ENCODE results near the gene TJP2.

Gene TJP2

DNA sequence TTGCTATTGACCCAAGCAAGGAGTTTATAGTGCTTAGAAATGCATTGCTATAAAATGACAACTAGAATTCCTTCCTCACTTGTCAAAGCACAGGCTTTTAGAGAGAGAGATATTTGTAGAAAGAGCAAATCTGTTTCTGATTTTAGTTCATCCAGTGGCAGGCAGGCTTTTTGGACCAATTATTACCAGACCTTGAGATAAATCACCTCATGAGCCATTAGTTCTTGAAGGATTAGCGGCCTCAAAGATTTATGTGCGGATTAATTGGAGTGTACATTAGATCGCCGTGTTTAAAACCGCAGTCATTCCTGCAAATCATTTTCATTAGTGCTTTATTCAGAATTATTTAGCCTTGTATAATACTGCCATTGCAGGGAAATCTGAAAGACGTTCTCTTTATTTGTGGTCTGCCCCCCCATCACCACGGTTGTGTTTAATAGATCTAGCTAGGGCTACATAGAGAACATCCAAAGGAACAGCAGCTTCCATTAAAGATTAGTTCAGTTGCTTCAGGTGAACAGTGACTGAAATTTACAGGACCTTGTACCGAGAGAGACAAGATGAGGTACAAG, 28.8 kb upstream of the TJP2 start:
- no peak for DNase-seq (ENCODE audit: low spot score)
- no peak overlapping the region for H3K27ac ChIP-seq
- TF ChIP-seq, protein P1, sequence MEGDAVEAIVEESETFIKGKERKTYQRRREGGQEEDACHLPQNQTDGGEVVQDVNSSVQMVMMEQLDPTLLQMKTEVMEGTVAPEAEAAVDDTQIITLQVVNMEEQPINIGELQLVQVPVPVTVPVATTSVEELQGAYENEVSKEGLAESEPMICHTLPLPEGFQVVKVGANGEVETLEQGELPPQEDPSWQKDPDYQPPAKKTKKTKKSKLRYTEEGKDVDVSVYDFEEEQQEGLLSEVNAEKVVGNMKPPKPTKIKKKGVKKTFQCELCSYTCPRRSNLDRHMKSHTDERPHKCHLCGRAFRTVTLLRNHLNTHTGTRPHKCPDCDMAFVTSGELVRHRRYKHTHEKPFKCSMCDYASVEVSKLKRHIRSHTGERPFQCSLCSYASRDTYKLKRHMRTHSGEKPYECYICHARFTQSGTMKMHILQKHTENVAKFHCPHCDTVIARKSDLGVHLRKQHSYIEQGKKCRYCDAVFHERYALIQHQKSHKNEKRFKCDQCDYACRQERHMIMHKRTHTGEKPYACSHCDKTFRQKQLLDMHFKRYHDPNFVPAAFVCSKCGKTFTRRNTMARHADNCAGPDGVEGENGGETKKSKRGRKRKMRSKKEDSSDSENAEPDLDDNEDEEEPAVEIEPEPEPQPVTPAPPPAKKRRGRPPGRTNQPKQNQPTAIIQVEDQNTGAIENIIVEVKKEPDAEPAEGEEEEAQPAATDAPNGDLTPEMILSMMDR (conservative IDR thresholded peaks at IDR 0.05; ENCODE audit: low read depth): no peak
- ChIA-PET POLR2A (ENCODE audit: low non-redundant PET) (no interaction called here), CTCF (interaction anchor here (0.7 to 1.1 kb wide), 2 partner anchors 10 to 48 kb away, joined by 3 to 7 read pairs; no protein-coding TSS in a partner anchor)

DNA sequence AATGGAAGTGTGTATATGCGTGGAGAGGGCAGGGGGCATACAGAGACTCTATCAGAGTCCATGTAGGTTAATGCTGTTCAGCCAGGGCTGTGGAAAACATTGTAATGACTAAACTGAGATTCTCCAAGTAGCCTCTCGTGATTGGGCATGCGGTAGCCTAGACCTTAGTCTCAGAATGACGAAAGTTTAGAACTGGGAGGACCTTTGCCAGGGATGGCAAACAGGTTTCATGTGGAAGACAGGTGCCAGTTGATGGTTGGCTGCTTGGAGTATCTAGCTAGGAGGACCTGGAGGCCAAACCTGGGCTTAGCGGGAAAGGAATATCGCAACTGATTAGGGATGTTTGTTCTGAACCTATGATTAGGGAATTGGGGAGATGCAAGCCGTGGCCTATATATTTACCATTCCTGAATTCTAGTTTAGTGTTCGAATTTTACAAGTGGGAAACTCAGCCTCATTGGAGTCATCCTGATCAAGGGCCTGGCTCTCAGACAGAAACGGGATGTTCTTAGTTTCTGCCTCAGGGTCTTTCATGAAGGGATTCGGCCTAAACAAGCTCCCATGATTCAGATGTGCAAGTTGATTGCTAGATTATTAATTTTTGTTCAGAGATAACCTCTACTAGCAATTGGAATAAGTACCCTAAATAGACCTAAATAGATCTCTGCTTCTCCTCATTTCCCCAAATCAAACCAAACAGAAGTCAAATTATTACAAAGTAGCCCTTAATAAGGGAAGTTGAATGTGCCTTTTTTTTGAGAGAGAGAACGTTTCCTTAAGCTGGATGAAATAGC, 26.8 kb upstream of the TJP2 start:
- ChIA-PET POLR2A (ENCODE audit: low non-redundant PET) (no interaction called here), CTCF (no interaction called here)
- H3K27ac ChIP-seq: no peak overlapping the region
- DNase-seq (ENCODE audit: low spot score): no peak
- TF ChIP-seq, protein P1 (conservative IDR thresholded peaks at IDR 0.05; ENCODE audit: low read depth): no peak

DNA sequence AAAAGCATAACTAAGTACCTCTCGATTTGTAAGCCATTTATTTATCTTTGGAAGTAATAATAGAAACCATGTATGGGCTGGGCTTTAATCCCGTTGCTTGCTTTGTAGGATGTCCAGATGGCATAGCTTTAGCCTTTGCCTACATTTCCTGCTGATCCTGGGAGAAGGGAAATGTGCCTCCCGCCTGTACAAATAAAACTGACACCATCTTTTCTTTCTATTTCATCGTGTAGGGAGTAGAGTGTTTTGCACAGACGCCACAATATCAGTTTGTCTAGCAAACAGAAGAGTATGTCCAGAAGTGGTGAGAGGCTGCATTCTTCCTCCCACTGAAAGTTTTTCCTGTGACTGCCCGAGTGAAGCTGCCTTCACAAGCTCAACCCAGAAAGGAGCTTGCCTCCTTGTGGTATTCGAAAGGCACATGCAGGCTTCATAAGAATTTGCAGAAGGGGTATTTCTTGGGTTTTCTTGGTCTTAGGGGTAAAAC, 24.7 kb upstream of the TJP2 start:
- DNase-seq (ENCODE audit: low spot score): no peak
- TF ChIP-seq, protein P1 (conservative IDR thresholded peaks at IDR 0.05; ENCODE audit: low read depth): no peak
- no peak overlapping the region; the same call in 1 of the 2 replicates for H3K27ac ChIP-seq
- ChIA-PET CTCF (interaction anchor here (1.4 kb wide), 1 partner anchor 8 kb away, joined by 3 read pairs; no protein-coding TSS in a partner anchor), POLR2A (ENCODE audit: low non-redundant PET) (interaction anchor here (0.7 kb wide), 1 partner anchor 12 kb away, joined by 3 read pairs; no protein-coding TSS in a partner anchor)

DNA sequence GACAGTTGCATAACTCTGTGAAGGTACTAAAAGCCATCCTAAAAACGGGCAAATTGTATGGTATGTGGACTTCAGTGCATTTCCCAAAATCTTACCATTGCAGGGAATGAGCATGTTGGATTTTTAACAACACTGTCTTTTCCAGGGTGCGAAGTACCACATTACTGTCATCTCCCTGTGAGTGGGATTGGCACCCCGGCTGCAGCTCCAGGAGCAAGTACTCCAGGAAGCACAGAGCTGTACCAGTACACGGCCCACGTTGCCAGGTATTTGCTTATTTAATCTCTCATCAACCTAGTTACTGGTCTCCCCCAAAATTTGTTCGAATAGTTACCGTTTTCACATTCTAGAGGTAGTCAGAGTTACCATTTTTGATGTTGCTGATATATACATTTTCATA, 22.6 kb upstream of the TJP2 start:
- TF ChIP-seq, protein P1 (conservative IDR thresholded peaks at IDR 0.05; ENCODE audit: low read depth): no peak
- DNase-seq (ENCODE audit: low spot score): no peak
- no peak overlapping the region for H3K27ac ChIP-seq
- CTCF ChIA-PET: no interaction called here
- POLR2A ChIA-PET (ENCODE audit: low non-redundant PET): no interaction called here

DNA sequence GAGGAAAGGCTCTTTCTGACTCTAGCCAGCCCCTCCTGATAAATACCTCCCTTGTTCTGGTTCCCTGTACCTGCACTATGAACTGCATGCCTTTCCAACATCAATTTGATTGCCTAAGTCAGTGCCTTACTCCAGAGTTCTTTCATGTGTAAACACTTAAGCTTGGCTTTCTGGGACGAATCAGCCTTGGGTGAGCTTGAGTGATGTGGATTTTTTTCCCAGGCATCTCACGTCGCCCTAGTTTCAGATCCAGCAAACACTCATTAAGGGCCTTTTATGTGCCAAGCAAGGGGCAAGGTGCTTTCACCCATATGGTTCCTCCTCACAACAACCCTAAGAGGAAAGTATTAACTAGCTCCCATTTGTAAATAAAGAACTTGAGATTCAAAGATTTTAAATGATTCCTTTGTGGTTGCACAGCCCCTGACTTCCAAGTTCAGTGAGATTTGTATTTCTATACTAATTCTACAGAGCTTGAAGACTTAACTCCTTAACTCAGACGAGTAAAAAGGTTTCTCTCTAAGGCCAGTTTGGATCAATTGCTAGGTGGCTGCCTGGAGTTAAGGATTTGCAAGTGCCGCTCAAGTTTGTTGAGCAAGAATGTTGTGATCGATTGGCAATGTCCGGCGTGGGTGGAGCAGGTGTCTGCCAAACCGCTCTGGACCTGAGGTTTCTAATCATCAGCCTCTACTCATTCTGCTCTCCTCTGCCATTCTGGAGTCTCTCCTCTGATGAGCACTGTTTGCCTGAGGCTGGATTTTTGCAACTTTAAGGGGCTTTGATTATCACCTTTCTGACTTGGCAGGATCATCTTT, 20.2 kb upstream of the TJP2 start:
- H3K27ac ChIP-seq: no peak overlapping the region
- TF ChIP-seq, protein P1 (conservative IDR thresholded peaks at IDR 0.05; ENCODE audit: low read depth): no peak
- DNase-seq (ENCODE audit: low spot score): no peak
- ChIA-PET CTCF (interaction anchor here (0.6 to 1.4 kb wide), 3 partner anchors 38 to 180 kb away, joined by 3 to 5 read pairs (median 4); no protein-coding TSS in a partner anchor), POLR2A (ENCODE audit: low non-redundant PET) (no interaction called here)
